DND-41 (cell line): ENCODE data around the gene CAT.

Experiments used
- EZH2 ChIP-seq: IDR thresholded peaks from 3 replicates; pipeline ENCODE4 v1.6.1; 2012; ENCODE audit warnings: borderline replicate concordance, low read depth, mild to moderate bottlenecking, moderate library complexity, low read length, inconsistent platforms; ENCODE audit not compliant: severe bottlenecking
- TF ChIP-seq, protein P1 (sequence below): IDR thresholded peaks from 2 replicates; pipeline ENCODE4 v1.5.1; 2012; ENCODE audit warnings: borderline replicate concordance, low read length, moderate library complexity, mild to moderate bottlenecking; ENCODE audit not compliant: poor library complexity, severe bottlenecking; ENCODE audit errors: extremely low read depth

- TF ChIP-seq, protein P1, sequence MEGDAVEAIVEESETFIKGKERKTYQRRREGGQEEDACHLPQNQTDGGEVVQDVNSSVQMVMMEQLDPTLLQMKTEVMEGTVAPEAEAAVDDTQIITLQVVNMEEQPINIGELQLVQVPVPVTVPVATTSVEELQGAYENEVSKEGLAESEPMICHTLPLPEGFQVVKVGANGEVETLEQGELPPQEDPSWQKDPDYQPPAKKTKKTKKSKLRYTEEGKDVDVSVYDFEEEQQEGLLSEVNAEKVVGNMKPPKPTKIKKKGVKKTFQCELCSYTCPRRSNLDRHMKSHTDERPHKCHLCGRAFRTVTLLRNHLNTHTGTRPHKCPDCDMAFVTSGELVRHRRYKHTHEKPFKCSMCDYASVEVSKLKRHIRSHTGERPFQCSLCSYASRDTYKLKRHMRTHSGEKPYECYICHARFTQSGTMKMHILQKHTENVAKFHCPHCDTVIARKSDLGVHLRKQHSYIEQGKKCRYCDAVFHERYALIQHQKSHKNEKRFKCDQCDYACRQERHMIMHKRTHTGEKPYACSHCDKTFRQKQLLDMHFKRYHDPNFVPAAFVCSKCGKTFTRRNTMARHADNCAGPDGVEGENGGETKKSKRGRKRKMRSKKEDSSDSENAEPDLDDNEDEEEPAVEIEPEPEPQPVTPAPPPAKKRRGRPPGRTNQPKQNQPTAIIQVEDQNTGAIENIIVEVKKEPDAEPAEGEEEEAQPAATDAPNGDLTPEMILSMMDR: no peak
- TF ChIP-seq EZH2: no peak
These were observed 970 bp downstream of the CAT start for GRCh38 chr11:34439610-34440198.
